Subcutaneous abdominal adipose tissue (tissue), 5 donors: ENCODE results near the gene EFCAB13.
"Not testable (repeated sequence)": the region's sequence is repeated elsewhere in the genome, so short reads cannot be mapped to it uniquely, and the experiment has no call there.

ENCODE experiments used
- H3K27ac ChIP-seq: one replicate; pipeline ENCODE4 v1.7.0; 2013; ENCODE audit warnings: low read depth, mild to moderate bottlenecking, inconsistent platforms, low read length, moderate library complexity
- H3K27me3 ChIP-seq, 5 donors: one replicate each; pipeline ENCODE4 v1.7.0; 2013; ENCODE audit warnings: low read length in 5 of 5, inconsistent platforms in 1 of 5; ENCODE audit not compliant: control insufficient read depth in 5 of 5, insufficient read depth in 4 of 5
- H3K36me3 ChIP-seq, 5 donors: one replicate each; pipeline ENCODE4 v1.7.0; 2013; ENCODE audit warnings: low read length in 5 of 5; ENCODE audit not compliant: control insufficient read depth in 5 of 5, insufficient read depth in 5 of 5
- H3K4me1 ChIP-seq, 5 donors: one replicate each; pipeline ENCODE4 v1.7.0; 2013; ENCODE audit warnings: low read length in 5 of 5, mild to moderate bottlenecking in 3 of 5, moderate library complexity in 1 of 5; ENCODE audit not compliant: control insufficient read depth in 5 of 5, insufficient read depth in 5 of 5
- H3K4me3 ChIP-seq, 5 donors: one replicate each; pipeline ENCODE4 v1.7.0; 2013; ENCODE audit warnings: low read length in 5 of 5, low read depth in 1 of 5
- H3K9ac ChIP-seq, 5 donors: one replicate each; pipeline ENCODE4 v1.7.0; 2013; ENCODE audit warnings: low read length in 5 of 5, mild to moderate bottlenecking in 4 of 5, moderate library complexity in 3 of 5
- H3K9me3 ChIP-seq, 5 donors: one replicate each; pipeline ENCODE4 v1.7.0; 2013; ENCODE audit warnings: low read length in 5 of 5; ENCODE audit not compliant: control insufficient read depth in 5 of 5
- donor health status: healthy.
- donor health status: healthy.
- donor health status: healthy.
- donor health status: healthy.
- donor health status: healthy.

Gene EFCAB13

GRCh38 chr17:47470836-47471235 is 147.1 kb downstream of the EFCAB13 start:
- Histone ChIP-seq H3K9me3 (no peaks in the 10 kb centered on the region), H3K9ac (no peak overlapping the region), H3K36me3 (peaks cover 0 to 13% (median 4%) of the 10 kb centered on the region in 5 donors), H3K27ac (no peak overlapping the region), H3K4me1 (no peaks in the 10 kb centered on the region), H3K4me3 (no peak overlapping the region), H3K27me3 (no peaks in the 10 kb centered on the region)

GRCh38 chr17:47472073-47472472 is 148.3 kb downstream of the EFCAB13 start:
- not testable (repeated sequence) for H3K27ac ChIP-seq, H3K4me3 ChIP-seq, H3K9me3 ChIP-seq, H3K9ac ChIP-seq, H3K27me3 ChIP-seq, H3K4me1 ChIP-seq
- H3K36me3 ChIP-seq: peaks cover 0 to 16% (median 4%) of the 10 kb centered on the region in 5 donors
